Measurements from ENCODE around the gene C3orf62. TPM values are rescaled to one million over a fixed set of nuclear protein-coding genes. Genes with fewer than 3 reads are reported as not detected.
"Not testable (repeated sequence)": the region's sequence is repeated elsewhere in the genome, so short reads cannot be mapped to it uniquely, and the experiment has no call there.

C3orf62 gene
- total and polyA plus RNA-seq, 9 donors, result 3.1 to 13.2 (median 6.2) TPM

DNA sequence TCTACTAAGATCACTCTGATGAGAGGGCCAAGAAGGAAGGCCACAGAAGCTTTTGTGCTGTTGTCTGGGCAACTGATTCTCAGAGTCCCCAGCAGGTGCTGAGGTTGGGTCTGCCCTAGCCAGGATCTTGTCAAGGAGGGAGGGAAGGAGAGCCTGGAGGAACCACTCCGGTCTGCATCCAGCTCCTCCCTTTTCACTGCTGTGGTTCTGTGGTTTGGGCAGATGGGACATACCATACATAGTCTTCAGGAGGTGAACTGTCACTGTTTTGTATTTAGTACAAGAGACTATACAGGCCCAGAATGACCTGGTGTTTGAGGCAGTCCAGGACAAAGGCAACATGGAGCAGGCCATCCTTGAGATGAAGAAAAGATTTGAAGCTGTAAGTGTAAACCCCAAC, 21.9 kb downstream of the C3orf62 start:
- no peaks in the 10 kb centered on the region for H3K9me3 ChIP-seq (replicated peaks; ENCODE audit: control insufficient read depth, low read depth, low read length)
- no peak overlapping the region for H3K27ac ChIP-seq (ENCODE audit: low read length)
- peaks cover 10% of the 10 kb centered on the region for H3K4me1 ChIP-seq (ENCODE audit: control insufficient read depth, insufficient read depth, low read length)
- WGBS (ENCODE audit: insufficient coverage), result no CpG with 5 or more reads among the region's 1 CpG
- peaks cover 3% of the 10 kb centered on the region for H3K36me3 ChIP-seq (ENCODE audit: control insufficient read depth, insufficient read depth, low read length)
- DNase-seq, result peak; percentile 50
- H3K27me3 ChIP-seq (ENCODE audit: control insufficient read depth, insufficient read depth, low read length), result no peaks in the 10 kb centered on the region
- no peak overlapping the region for H3K4me3 ChIP-seq (ENCODE audit: low read length)

DNA sequence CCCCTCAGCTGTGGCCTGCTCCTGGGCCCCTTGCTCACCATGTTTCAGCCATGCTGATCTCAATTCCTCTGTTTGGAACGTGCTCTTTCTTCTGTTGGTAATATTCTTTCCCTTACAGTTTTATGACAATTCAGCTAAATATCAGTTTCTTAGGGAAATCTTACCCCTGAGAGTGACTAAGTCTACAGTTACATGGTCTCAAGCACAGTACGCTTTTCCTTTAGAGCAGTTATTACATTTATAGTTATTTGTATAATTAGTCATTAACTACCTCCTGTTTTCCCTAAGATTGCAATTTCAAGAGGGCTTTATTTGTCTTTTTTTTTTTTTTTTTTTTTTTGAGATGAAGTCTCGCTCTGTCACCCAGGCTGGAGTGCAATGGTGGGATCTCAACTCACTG, 23.5 kb downstream of the C3orf62 start:
- Histone ChIP-seq H3K27me3 (ENCODE audit: control insufficient read depth, insufficient read depth, low read length) (no peaks in the 10 kb centered on the region), H3K9me3 (replicated peaks; ENCODE audit: control insufficient read depth, low read depth, low read length) (no peaks in the 10 kb centered on the region), H3K4me1 (ENCODE audit: control insufficient read depth, insufficient read depth, low read length) (peaks cover 10% of the 10 kb centered on the region), H3K36me3 (ENCODE audit: control insufficient read depth, insufficient read depth, low read length) (peaks cover 3% of the 10 kb centered on the region), H3K4me3 (ENCODE audit: low read length) (no peak overlapping the region), H3K27ac (ENCODE audit: low read length) (no peak overlapping the region)
- WGBS (ENCODE audit: insufficient coverage), result no CpG with 5 or more reads among the region's 3 CpGs
- no peak for DNase-seq

DNA sequence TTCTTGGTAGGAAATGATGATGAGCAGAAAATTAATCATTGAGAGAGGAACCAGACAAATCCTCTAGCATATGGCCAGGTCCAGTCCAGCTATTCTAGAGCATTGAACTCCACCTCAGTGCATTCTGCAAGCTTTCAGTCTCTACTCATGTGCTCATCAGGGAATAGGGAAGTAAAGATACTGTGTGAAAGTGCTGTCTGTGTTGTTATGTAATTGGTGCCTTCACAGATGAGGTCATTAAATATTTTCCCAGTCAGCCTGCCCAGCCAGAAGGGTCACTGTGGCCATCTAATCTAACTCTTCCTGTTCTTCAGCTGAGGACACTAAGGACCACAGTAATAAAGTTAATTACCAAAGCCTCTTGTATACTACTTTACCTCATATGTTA, 28.2 kb downstream of the C3orf62 start:
- Histone ChIP-seq H3K9me3 (replicated peaks; ENCODE audit: control insufficient read depth, low read depth, low read length) (no peaks in the 10 kb centered on the region), H3K36me3 (ENCODE audit: control insufficient read depth, insufficient read depth, low read length) (peaks cover 10% of the 10 kb centered on the region), H3K4me3 (ENCODE audit: low read length) (no peak overlapping the region), H3K27ac (ENCODE audit: low read length) (peak overlapping the region; percentile 65), H3K4me1 (ENCODE audit: control insufficient read depth, insufficient read depth, low read length) (no peaks in the 10 kb centered on the region), H3K27me3 (ENCODE audit: control insufficient read depth, insufficient read depth, low read length) (no peaks in the 10 kb centered on the region)
- DNase-seq, result peak; percentile 78

GRCh38 chr3:49244581-49245205, 32.3 kb downstream of the C3orf62 start:
- no peaks in the 10 kb centered on the region for H3K4me1 ChIP-seq (ENCODE audit: control insufficient read depth, insufficient read depth, low read length)
- no peaks in the 10 kb centered on the region for H3K27me3 ChIP-seq (ENCODE audit: control insufficient read depth, insufficient read depth, low read length)
- no peak overlapping the region for H3K4me3 ChIP-seq (ENCODE audit: low read length)
- no peaks in the 10 kb centered on the region for H3K9me3 ChIP-seq (replicated peaks; ENCODE audit: control insufficient read depth, low read depth, low read length)
- no peak overlapping the region for H3K27ac ChIP-seq (ENCODE audit: low read length)
- H3K36me3 ChIP-seq (ENCODE audit: control insufficient read depth, insufficient read depth, low read length), result peaks cover 21% of the 10 kb centered on the region
- peak; percentile 60 for DNase-seq
- no CpG with 5 or more reads among the region's 1 CpG for WGBS (ENCODE audit: insufficient coverage)

- H3K4me3 ChIP-seq (ENCODE audit: low read length); H3K9me3 ChIP-seq (replicated peaks; ENCODE audit: control insufficient read depth, low read depth, low read length); H3K27ac ChIP-seq (ENCODE audit: low read length); H3K4me1 ChIP-seq (ENCODE audit: control insufficient read depth, insufficient read depth, low read length); DNase-seq; H3K27me3 ChIP-seq (ENCODE audit: control insufficient read depth, insufficient read depth, low read length): not testable (repeated sequence)
- H3K36me3 ChIP-seq (ENCODE audit: control insufficient read depth, insufficient read depth, low read length), result peaks cover 15% of the 10 kb centered on the region
- WGBS (ENCODE audit: insufficient coverage), result 97% methylated on average over 6 of the region's 11 CpGs
Observed at GRCh38 chr3:49240091-49240490, 36.9 kb downstream of the C3orf62 start.

DNA sequence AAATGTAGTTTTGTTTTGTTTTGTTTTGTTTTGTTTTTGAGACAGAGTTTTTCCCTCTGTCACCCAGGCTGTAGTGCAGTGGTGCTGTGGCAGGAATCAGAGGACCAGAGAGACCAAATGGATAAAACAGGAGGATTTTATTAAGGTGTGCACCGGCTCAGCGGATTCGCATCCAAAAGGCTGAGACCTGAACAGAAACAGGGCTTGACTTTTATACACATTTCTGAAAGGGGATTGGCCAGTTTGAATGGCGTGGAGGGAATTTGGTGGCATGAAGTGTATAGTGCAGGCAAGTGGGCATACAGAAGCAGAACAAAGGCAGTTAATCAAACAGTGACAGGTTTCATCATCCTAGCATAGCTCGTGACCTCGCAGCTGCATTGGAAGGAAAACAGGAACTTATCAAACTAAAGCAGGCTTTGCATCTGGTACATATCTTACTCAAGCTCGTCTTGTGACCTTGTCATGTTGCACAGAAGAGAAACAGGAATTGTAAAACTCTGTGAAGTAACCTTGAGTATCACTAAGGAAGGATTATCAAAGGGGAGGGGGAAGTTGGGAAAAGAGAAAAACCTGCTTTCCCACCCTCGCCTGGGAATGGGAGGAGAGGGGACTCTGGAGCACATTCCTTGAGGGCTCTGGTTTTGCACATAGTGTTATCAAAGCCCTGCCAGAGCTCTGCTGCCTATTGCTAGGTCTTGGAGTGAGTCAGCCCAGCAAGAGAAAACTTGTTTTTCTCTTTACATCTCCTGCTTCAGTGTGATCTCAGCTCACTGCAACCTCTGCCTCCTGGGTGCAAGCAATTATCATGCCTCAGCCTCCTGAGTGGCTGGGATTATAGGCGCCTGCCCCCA, 38.5 kb downstream of the C3orf62 start:
- 76% methylated on average over 7 of the region's 9 CpGs for WGBS (ENCODE audit: insufficient coverage)
- peak; percentile 80 for DNase-seq
- peak overlapping the region; percentile 51 for H3K27ac ChIP-seq (ENCODE audit: low read length)
- H3K4me3 ChIP-seq (ENCODE audit: low read length), result no peak overlapping the region
- peaks cover 11% of the 10 kb centered on the region for H3K36me3 ChIP-seq (ENCODE audit: control insufficient read depth, insufficient read depth, low read length)
- H3K9me3 ChIP-seq (replicated peaks; ENCODE audit: control insufficient read depth, low read depth, low read length), result peaks cover 11% of the 10 kb centered on the region
- no peaks in the 10 kb centered on the region for H3K4me1 ChIP-seq (ENCODE audit: control insufficient read depth, insufficient read depth, low read length)
- H3K27me3 ChIP-seq (ENCODE audit: control insufficient read depth, insufficient read depth, low read length), result no peaks in the 10 kb centered on the region

- Histone ChIP-seq H3K4me3 (ENCODE audit: low read length) (no peak overlapping the region), H3K9me3 (replicated peaks; ENCODE audit: control insufficient read depth, low read depth, low read length) (peaks cover 18% of the 10 kb centered on the region), H3K4me1 (ENCODE audit: control insufficient read depth, insufficient read depth, low read length) (no peaks in the 10 kb centered on the region), H3K36me3 (ENCODE audit: control insufficient read depth, insufficient read depth, low read length) (peaks cover 7% of the 10 kb centered on the region), H3K27ac (ENCODE audit: low read length) (no peak overlapping the region), H3K27me3 (ENCODE audit: control insufficient read depth, insufficient read depth, low read length) (no peaks in the 10 kb centered on the region)
- no peak for DNase-seq
- no CpG with 5 or more reads among the region's 3 CpGs for WGBS (ENCODE audit: insufficient coverage)
Observed at GRCh38 chr3:49237344-49237743, 39.7 kb downstream of the C3orf62 start.

DNA sequence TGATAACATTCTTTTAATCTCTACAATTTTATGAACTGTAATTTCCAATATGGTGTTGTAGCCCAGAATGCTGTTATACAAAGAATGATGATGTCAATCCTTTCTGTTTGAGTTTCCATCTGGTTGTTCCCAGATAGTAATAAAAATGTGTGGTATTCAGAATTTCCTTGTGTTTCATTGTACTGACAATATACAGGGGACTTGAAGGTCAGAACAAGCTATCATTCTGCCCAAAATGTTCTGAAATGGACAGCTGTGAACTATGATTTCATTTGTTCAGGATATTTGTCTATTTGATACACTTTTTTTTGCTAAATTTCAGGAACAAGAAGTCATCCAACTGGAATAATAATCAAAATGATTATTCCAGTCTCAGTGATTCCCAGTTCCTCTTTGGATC, 40.8 kb downstream of the C3orf62 start:
- no peak for DNase-seq
- H3K4me1 ChIP-seq (ENCODE audit: control insufficient read depth, insufficient read depth, low read length), result no peaks in the 10 kb centered on the region
- H3K36me3 ChIP-seq (ENCODE audit: control insufficient read depth, insufficient read depth, low read length), result peaks cover 2% of the 10 kb centered on the region
- no peak overlapping the region for H3K27ac ChIP-seq (ENCODE audit: low read length)
- H3K4me3 ChIP-seq (ENCODE audit: low read length), result no peak overlapping the region
- H3K27me3 ChIP-seq (ENCODE audit: control insufficient read depth, insufficient read depth, low read length), result no peaks in the 10 kb centered on the region
- peaks cover 25% of the 10 kb centered on the region for H3K9me3 ChIP-seq (replicated peaks; ENCODE audit: control insufficient read depth, low read depth, low read length)

GRCh38 chr3:49228817-49229216, 48.2 kb downstream of the C3orf62 start:
- not testable (repeated sequence) for DNase-seq; H3K4me1 ChIP-seq (ENCODE audit: control insufficient read depth, insufficient read depth, low read length); H3K27me3 ChIP-seq (ENCODE audit: control insufficient read depth, insufficient read depth, low read length); H3K4me3 ChIP-seq (ENCODE audit: low read length); H3K27ac ChIP-seq (ENCODE audit: low read length); H3K36me3 ChIP-seq (ENCODE audit: control insufficient read depth, insufficient read depth, low read length)
- H3K9me3 ChIP-seq (replicated peaks; ENCODE audit: control insufficient read depth, low read depth, low read length), result peaks cover 50% of the 10 kb centered on the region
- WGBS (ENCODE audit: insufficient coverage), result 92% methylated on average over 4 of the region's 5 CpGs

- peaks cover 10% of the 10 kb centered on the region for H3K9me3 ChIP-seq (replicated peaks; ENCODE audit: control insufficient read depth, low read depth, low read length)
- no peak overlapping the region for H3K4me3 ChIP-seq (ENCODE audit: low read length)
- peaks cover 17% of the 10 kb centered on the region for H3K4me1 ChIP-seq (ENCODE audit: control insufficient read depth, insufficient read depth, low read length)
- DNase-seq, result no peak
- WGBS (ENCODE audit: insufficient coverage), result 96% methylated on average over 2 of the region's 3 CpGs
- H3K36me3 ChIP-seq (ENCODE audit: control insufficient read depth, insufficient read depth, low read length), result no peaks in the 10 kb centered on the region
- H3K27ac ChIP-seq (ENCODE audit: low read length), result no peak overlapping the region
- H3K27me3 ChIP-seq (ENCODE audit: control insufficient read depth, insufficient read depth, low read length), result no peaks in the 10 kb centered on the region
Observed at GRCh38 chr3:49222002-49222401, 55.0 kb downstream of the C3orf62 start.
